Lower lobe of right lung (tissue), 2 donors: ENCODE measurements around the gene CLRN2. TPM values are rescaled to one million over a fixed set of nuclear protein-coding genes. Genes with fewer than 3 reads are reported as not detected.
"Not testable (repeated sequence)": the region's sequence is repeated elsewhere in the genome, so short reads cannot be mapped to it uniquely, and the experiment has no call there.

Source experiments
- ATAC-seq, 2 donors: fragments of 200-7000 bp; cut with Tn5 transposase; one replicate each; pipeline ENCODE4 v1.9.1; 2020 to 2022; ENCODE audit warnings: mild to moderate bottlenecking in 2 of 2, moderate library complexity in 2 of 2
- DNase-seq: peaks from one replicate; pipeline ENCODE4 v3.0.0-alpha.2; 2020
- H3K27ac ChIP-seq: fragments of 200-600 bp; one replicate; pipeline ENCODE4 v1.8.0; 2022
- H3K27me3 ChIP-seq: fragments of 200-600 bp; one replicate; pipeline ENCODE4 v1.8.0; 2022; ENCODE audit warnings: low read depth
- H3K36me3 ChIP-seq: fragments of 200-600 bp; one replicate; pipeline ENCODE4 v1.8.0; 2022; ENCODE audit warnings: mild to moderate bottlenecking
- H3K4me1 ChIP-seq: fragments of 200-600 bp; one replicate; pipeline ENCODE4 v1.8.0; 2022
- H3K4me3 ChIP-seq: fragments of 200-600 bp; one replicate; pipeline ENCODE4 v1.8.0; 2022; ENCODE audit warnings: mild to moderate bottlenecking
- H3K9me3 ChIP-seq: fragments of 200-600 bp; one replicate; pipeline ENCODE4 v1.8.0; 2022
- intact Hi-C: fragments of 100-400 bp; cut with DNase I; formaldehyde crosslinking; loops from one replicate; pipeline ENCODE4 v1.11.0; 2022
- total RNA-seq: library from RNA; stranded (reverse); fragmentation: NEBNext Ultra II Directional; extraction: Animal tissue kit (Norgen Biotek cat#: 25700); gene quantifications from one replicate; pipeline ENCODE4 v1.2.1, GENCODE V29; 2021
- TF ChIP-seq, protein P1 (sequence below): fragments of 200-600 bp; IDR thresholded peaks from one replicate; pipeline ENCODE4 v1.8.0; 2022; ENCODE audit warnings: antibody characterized with exemption, mild to moderate bottlenecking
- donor health status: DM: no; HTN: yes; CAD: no; lungs with severe emphysema.

The CLRN2 gene
- total RNA-seq, 1 donor from 2014 or later, result not detected

DNA sequence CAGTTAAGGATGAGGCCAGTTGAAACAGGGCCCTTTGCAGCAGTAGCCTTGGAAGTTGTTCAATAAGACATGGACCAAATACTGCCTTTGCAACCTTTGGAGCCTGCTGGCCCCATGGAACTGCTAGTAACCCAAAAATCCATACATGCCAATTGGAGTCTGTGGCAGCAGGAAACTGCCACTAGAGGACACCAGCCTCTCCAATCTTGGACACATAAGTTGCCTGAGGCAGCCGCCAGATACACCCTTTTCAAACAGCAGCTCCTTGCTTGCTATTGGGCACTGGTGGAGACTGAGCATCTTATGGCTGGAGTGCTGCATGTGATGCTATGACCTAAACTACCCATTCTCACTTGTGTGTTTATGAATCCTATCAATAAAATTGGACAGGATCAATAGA, 47.2 kb downstream of the CLRN2 start:
- DNase-seq (no peak), ATAC-seq (no peak)
- Histone ChIP-seq H3K27me3 (no peaks in the 10 kb centered on the region), H3K4me1 (no peaks in the 10 kb centered on the region), H3K36me3 (no peaks in the 10 kb centered on the region), H3K27ac (no peak overlapping the region), H3K9me3 (no peaks in the 10 kb centered on the region), H3K4me3 (no peak overlapping the region)
- TF ChIP-seq, protein P1, sequence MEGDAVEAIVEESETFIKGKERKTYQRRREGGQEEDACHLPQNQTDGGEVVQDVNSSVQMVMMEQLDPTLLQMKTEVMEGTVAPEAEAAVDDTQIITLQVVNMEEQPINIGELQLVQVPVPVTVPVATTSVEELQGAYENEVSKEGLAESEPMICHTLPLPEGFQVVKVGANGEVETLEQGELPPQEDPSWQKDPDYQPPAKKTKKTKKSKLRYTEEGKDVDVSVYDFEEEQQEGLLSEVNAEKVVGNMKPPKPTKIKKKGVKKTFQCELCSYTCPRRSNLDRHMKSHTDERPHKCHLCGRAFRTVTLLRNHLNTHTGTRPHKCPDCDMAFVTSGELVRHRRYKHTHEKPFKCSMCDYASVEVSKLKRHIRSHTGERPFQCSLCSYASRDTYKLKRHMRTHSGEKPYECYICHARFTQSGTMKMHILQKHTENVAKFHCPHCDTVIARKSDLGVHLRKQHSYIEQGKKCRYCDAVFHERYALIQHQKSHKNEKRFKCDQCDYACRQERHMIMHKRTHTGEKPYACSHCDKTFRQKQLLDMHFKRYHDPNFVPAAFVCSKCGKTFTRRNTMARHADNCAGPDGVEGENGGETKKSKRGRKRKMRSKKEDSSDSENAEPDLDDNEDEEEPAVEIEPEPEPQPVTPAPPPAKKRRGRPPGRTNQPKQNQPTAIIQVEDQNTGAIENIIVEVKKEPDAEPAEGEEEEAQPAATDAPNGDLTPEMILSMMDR, result peak; percentile 11
- intact Hi-C loops, result no loop called here

DNA sequence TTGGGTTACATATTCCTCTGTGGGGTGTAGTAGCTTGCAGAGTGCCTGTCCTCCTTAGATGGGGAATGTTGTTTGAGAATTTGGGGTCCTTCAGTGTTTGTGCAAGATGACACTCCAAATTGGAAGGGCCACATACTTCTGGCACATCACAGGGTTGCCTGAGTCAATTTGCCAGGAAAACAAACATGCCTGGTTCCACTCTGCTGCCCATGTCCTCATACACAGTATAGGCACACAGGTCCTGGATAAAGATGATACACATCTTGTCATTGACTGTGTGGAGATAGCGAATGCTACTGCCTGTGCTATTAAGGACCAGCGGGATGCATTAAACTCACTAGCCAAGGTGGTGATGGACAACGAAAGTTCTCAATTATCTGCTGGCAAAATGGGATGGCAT, 50.9 kb downstream of the CLRN2 start:
- Histone ChIP-seq H3K27ac (no peak overlapping the region), H3K36me3 (no peaks in the 10 kb centered on the region), H3K9me3 (no peaks in the 10 kb centered on the region), H3K4me1 (no peaks in the 10 kb centered on the region), H3K27me3 (no peaks in the 10 kb centered on the region), H3K4me3 (no peak overlapping the region)
- no peak for ATAC-seq
- DNase-seq, result no peak
- intact Hi-C loops, result no loop called here
- TF ChIP-seq, protein P1, result no peak

DNA sequence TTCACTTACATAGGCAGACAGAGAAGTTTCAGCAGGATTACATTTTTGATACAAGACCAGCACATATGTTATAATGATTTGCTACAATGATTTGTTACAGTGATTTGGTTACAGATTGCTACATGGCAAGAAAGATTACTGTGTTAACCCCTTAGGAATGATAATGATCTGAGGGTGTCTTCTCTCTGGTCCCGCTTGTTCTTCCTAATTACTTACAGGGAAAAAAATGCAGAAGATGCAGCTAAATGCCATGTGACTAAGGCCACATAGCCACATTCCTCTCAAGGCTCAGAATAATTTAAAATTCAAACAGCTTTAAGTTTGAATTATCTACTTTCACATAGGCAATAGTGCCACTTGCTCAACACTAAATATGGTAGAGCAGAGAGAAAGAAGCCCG, 52.3 kb downstream of the CLRN2 start:
- H3K4me1 ChIP-seq, result no peaks in the 10 kb centered on the region
- intact Hi-C loops, result no loop called here
- H3K9me3 ChIP-seq, result no peaks in the 10 kb centered on the region
- H3K4me3 ChIP-seq, result no peak overlapping the region
- H3K27me3 ChIP-seq, result no peaks in the 10 kb centered on the region
- no peak for DNase-seq
- TF ChIP-seq, protein P1, result no peak
- ATAC-seq, result no peak
- H3K27ac ChIP-seq, result no peak overlapping the region
- no peaks in the 10 kb centered on the region for H3K36me3 ChIP-seq

DNA sequence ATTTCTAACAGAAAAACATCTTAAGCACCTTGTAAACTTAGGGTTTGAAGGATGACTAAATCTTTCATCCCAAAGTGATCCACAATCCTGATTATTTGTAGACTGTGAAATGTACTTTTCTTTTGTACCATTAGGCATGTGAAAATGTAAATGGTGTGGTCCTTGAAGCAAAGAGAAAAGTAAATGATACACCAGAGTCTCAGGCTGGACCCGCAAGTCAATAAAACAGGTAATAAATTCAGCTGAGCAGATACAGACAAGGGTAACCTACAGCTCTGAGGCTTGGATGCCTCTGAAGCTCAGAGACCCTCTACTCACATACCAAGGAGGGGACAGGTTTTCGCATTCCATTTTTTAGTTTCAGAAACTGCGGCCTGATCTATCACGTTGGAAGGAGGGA, 59.2 kb downstream of the CLRN2 start:
- Histone ChIP-seq H3K9me3 (no peaks in the 10 kb centered on the region), H3K4me3 (no peak overlapping the region), H3K36me3 (no peaks in the 10 kb centered on the region), H3K4me1 (peaks cover 14% of the 10 kb centered on the region), H3K27me3 (no peaks in the 10 kb centered on the region), H3K27ac (no peak overlapping the region)
- TF ChIP-seq, protein P1, result no peak
- intact Hi-C loops, result no loop called here
- DNase-seq (no peak), ATAC-seq (no peak)

DNA sequence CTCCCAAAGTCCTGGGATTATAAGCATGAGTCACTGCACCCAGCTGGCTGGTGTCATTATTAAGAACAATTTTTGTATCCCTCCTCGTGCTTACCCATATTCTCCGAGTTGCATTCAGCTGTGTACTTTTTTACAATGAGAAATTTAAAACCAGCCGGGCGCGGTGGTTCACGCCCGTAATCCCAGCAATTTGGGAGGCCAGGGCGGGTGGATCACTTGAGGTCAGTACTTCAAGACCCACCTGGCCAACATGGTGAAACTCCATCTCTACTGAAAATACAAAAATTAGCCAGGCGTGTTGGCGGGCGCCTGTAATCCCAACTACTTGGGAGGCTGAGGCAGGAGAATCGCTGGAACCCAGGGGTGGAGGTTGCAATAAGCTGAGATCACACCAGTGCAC, 60.2 kb downstream of the CLRN2 start:
- DNase-seq, ATAC-seq, H3K9me3 ChIP-seq, intact Hi-C loops, H3K4me3 ChIP-seq, H3K27ac ChIP-seq, H3K27me3 ChIP-seq, H3K36me3 ChIP-seq: not testable (repeated sequence)
- peaks cover 24% of the 10 kb centered on the region for H3K4me1 ChIP-seq

Other genes starting within 250 kb of the CLRN2 start
- gene QDPR, start 3.1 kb upstream of the CLRN2 start, total RNA-seq, result 38.5 TPM
- 125 TPM for gene LAP3, start 62.0 kb downstream of the CLRN2 start, total RNA-seq
- 46.2 TPM for gene MED28, start 99.5 kb downstream of the CLRN2 start, total RNA-seq